ENCODE measurements around the gene WSCD1.

- no peak for TF ChIP-seq CTCF (IDR thresholded peaks at IDR 0.05)
- no peak for TF ChIP-seq POLR2A (IDR thresholded peaks at IDR 0.05)
These were observed 54.7 kb downstream of the WSCD1 start for GRCh38 chr17:6124856-6125255.
